HG03575 (cell line): ENCODE measurements around the gene KCNAB1.
A peak's percentile ranks its signal among the peaks of the same experiment; 100 is the strongest.

Source experiments
- ATAC-seq: cut with Tn5 transposase; IDR thresholded peaks from one replicate; pipeline ENCODE4 v1.9.1; 2021; ENCODE audit not compliant: unreplicated experiment, insufficient number of reproducible peaks, low FRiP score; ENCODE audit errors: extremely low read depth

KCNAB1 gene

GRCh38 chr3:156449710-156450574 is 329.6 kb downstream of the KCNAB1 start:
- ATAC-seq, result no peak

GRCh38 chr3:156455839-156456238 is 335.5 kb downstream of the KCNAB1 start:
- no peak for ATAC-seq

GRCh38 chr3:156456771-156457224 is 336.4 kb downstream of the KCNAB1 start:
- ATAC-seq, result no peak

GRCh38 chr3:156459434-156459833 is 339.1 kb downstream of the KCNAB1 start:
- ATAC-seq, result no peak

GRCh38 chr3:156460206-156460611 is 339.8 kb downstream of the KCNAB1 start:
- no peak for ATAC-seq

GRCh38 chr3:156461889-156462288 is 341.5 kb downstream of the KCNAB1 start:
- ATAC-seq, result no peak

- no peak for ATAC-seq
Measured at GRCh38 chr3:156463123-156463522, 342.7 kb downstream of the KCNAB1 start.

- ATAC-seq, result no peak
Measured at GRCh38 chr3:156465194-156465593, 344.8 kb downstream of the KCNAB1 start.

GRCh38 chr3:156469456-156469855 is 349.1 kb downstream of the KCNAB1 start:
- ATAC-seq, result no peak

GRCh38 chr3:156471431-156471830 is 351.1 kb downstream of the KCNAB1 start:
- ATAC-seq, result no peak

- no peak for ATAC-seq
Measured at GRCh38 chr3:156472150-156472549, 351.8 kb downstream of the KCNAB1 start.

GRCh38 chr3:156472684-156473083 is 352.3 kb downstream of the KCNAB1 start:
- ATAC-seq, result no peak

GRCh38 chr3:156473341-156473740 is 353.0 kb downstream of the KCNAB1 start:
- ATAC-seq, result no peak

- ATAC-seq, result no peak
Measured at GRCh38 chr3:156474560-156475389, 354.4 kb downstream of the KCNAB1 start.

GRCh38 chr3:156477323-156477722 is 356.9 kb downstream of the KCNAB1 start:
- no peak for ATAC-seq

- no peak for ATAC-seq
Measured at GRCh38 chr3:156478891-156479290, 358.5 kb downstream of the KCNAB1 start.

- no peak for ATAC-seq
Measured at GRCh38 chr3:156479604-156480003, 359.2 kb downstream of the KCNAB1 start.

GRCh38 chr3:156480949-156481348 is 360.6 kb downstream of the KCNAB1 start:
- ATAC-seq, result no peak

GRCh38 chr3:156483002-156483401 is 362.6 kb downstream of the KCNAB1 start:
- no peak for ATAC-seq

- peak; percentile 91 for ATAC-seq
Measured at GRCh38 chr3:156483426-156483825, 363.0 kb downstream of the KCNAB1 start.
